Kidney capillary endothelial cell (primary cell): ENCODE measurements around the gene TBC1D3L.
"Not testable (repeated sequence)": the region's sequence is repeated elsewhere in the genome, so short reads cannot be mapped to it uniquely, and the experiment has no call there.

Experiments
- DNase-seq: peaks from one replicate; pipeline ENCODE4 v3.0.0-alpha.2; 2018; ENCODE audit warnings: low spot score

Gene TBC1D3L

GRCh38 chr17:37988960-37989359 lies at the start of gene TBC1D3L:
Gene TBC1D3L (minus strand): TSS chr17:37989060. CDS start chr17:37987520, 1,540 bp downstream.
- DNase-seq = not testable (repeated sequence)

GRCh38 chr17:38003676-38004075 lies 14.8 kb upstream of the TBC1D3L start, which contains the start of gene TBC1D3D:
Gene TBC1D3D (plus strand): TSS chr17:38003976. CDS start chr17:38005561, 1,585 bp downstream.
- DNase-seq = not testable (repeated sequence)
